Esophagus muscularis mucosa (tissue), 4 donors: Measurements from ENCODE around the gene TPGS2.
"Not testable (repeated sequence)": the region's sequence is repeated elsewhere in the genome, so short reads cannot be mapped to it uniquely, and the experiment has no call there.

Source experiments
- EP300 ChIP-seq: sonication (generic); formaldehyde crosslinking; IDR thresholded peaks from one replicate; pipeline ENCODE4 v1.6.1; 2017; ENCODE audit warnings: antibody characterized with exemption
- POLR2A ChIP-seq: fragments of 450-650 bp; IDR thresholded peaks from one replicate; pipeline ENCODE4 v1.6.1; 2017; ENCODE audit warnings: antibody characterized with exemption, moderate library complexity, mild to moderate bottlenecking, low read depth
- POLR2AphosphoS5 ChIP-seq, 2 donors: sonication (generic); formaldehyde crosslinking; IDR thresholded peaks; one replicate each; pipeline ENCODE4 v1.6.1; 2017; ENCODE audit warnings: antibody characterized with exemption in 2 of 2
- TF ChIP-seq, protein P1 (sequence below), 3 experiments: fragments of 200-600 bp in 2 of 3; fragments of 450-650 bp in 1 of 3; sonication (generic) in 2 of 3; IDR thresholded peaks; one replicate each; pipeline ENCODE4 v1.5.1; 2017 to 2019; ENCODE audit warnings: antibody characterized with exemption in 3 of 3, mild to moderate bottlenecking in 2 of 3, moderate library complexity in 1 of 3

DNA sequence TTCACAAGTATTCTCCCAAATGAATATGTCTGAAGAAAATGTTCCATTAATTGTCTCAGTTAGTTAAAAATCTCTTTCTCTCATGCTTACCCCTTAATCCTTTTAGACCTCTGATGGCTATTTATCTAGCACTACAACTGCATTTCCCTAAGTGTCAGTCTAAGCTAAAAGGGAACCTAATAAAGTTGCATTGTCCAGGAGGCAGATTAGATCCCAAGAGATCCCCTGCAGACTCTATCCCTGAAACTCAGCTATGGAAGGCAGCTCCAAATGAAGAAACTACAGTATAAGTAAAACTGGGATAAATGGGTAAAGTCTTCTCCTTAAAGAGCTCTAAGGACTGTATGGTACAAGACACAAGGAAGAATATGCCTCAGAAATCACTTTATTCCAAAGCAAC lies 12.7 kb downstream of the TPGS2 start:
- TF ChIP-seq POLR2A; EP300; POLR2AphosphoS5 (IDR thresholded peaks at IDR 0.05): not testable (repeated sequence)
- TF ChIP-seq, protein P1, sequence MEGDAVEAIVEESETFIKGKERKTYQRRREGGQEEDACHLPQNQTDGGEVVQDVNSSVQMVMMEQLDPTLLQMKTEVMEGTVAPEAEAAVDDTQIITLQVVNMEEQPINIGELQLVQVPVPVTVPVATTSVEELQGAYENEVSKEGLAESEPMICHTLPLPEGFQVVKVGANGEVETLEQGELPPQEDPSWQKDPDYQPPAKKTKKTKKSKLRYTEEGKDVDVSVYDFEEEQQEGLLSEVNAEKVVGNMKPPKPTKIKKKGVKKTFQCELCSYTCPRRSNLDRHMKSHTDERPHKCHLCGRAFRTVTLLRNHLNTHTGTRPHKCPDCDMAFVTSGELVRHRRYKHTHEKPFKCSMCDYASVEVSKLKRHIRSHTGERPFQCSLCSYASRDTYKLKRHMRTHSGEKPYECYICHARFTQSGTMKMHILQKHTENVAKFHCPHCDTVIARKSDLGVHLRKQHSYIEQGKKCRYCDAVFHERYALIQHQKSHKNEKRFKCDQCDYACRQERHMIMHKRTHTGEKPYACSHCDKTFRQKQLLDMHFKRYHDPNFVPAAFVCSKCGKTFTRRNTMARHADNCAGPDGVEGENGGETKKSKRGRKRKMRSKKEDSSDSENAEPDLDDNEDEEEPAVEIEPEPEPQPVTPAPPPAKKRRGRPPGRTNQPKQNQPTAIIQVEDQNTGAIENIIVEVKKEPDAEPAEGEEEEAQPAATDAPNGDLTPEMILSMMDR (IDR thresholded peaks at IDR 0.05) = not testable (repeated sequence)
